HuH-7.5 (cell line): Measurements from ENCODE around the gene ITFG1.
"Not testable (repeated sequence)": the region's sequence is repeated elsewhere in the genome, so short reads cannot be mapped to it uniquely, and the experiment has no call there.

Experiments
- DNase-seq: peaks from one replicate; pipeline ENCODE4 v3.0.0; 2011; ENCODE audit warnings: low spot score

The ITFG1 gene

DNA sequence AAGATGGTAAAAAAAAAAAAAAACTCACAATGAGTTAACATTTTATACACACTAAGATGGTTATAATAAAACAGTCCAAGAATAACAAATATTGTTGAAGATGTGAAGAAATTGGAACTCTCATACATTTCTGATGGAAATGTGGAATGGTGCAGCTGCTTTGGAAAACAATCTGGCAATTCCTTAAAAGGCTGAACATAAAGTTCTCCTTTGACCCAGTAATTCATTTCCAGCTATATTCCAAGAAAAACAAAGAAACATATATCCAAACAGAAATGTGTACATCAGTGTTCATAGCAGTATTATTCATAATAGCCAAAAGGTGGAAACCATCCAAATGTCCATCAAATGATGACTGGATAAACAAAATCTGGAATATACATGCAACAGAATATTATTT is 219.8 kb downstream of the ITFG1 start:
- DNase-seq, result no peak

DNA sequence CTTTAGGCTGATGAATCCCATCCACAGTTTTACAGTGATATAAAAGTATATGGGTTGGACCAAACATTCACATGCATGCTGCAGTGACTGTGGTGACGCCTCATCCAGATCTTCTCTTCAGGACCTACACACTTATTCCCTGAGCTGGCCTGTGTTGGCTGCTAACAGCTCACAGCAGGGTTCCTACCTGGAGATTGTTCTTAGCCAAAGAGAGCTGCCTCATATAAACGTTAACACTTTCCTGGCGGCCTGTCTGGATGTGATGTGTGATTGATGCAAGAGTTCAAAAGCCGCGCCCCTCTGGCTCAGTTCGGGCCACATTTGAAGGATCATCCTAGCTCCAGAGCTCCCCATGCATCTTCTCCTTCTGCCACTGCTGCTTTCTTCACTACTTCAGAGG is 224.1 kb downstream of the ITFG1 start:
- no peak for DNase-seq

DNA sequence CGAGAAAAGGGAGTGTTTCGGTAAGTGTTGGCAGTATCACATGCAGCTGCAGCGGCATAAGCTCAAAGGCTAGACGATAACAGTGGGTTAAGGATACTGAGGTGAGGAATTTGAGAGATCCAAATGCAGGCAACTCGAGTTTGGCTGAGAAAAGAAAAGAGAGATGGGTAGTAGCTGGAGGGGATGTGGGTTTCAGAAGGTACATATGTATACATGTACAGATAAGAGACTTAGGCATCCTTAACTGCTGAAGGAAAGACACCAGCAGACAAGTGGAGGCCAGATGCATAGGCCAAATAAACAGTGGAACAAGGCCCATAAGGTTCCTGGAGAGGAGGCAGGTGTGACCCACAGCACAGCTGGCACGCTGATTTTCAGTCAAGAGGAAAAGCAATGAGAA is 230.6 kb downstream of the ITFG1 start:
- DNase-seq, result no peak

DNA sequence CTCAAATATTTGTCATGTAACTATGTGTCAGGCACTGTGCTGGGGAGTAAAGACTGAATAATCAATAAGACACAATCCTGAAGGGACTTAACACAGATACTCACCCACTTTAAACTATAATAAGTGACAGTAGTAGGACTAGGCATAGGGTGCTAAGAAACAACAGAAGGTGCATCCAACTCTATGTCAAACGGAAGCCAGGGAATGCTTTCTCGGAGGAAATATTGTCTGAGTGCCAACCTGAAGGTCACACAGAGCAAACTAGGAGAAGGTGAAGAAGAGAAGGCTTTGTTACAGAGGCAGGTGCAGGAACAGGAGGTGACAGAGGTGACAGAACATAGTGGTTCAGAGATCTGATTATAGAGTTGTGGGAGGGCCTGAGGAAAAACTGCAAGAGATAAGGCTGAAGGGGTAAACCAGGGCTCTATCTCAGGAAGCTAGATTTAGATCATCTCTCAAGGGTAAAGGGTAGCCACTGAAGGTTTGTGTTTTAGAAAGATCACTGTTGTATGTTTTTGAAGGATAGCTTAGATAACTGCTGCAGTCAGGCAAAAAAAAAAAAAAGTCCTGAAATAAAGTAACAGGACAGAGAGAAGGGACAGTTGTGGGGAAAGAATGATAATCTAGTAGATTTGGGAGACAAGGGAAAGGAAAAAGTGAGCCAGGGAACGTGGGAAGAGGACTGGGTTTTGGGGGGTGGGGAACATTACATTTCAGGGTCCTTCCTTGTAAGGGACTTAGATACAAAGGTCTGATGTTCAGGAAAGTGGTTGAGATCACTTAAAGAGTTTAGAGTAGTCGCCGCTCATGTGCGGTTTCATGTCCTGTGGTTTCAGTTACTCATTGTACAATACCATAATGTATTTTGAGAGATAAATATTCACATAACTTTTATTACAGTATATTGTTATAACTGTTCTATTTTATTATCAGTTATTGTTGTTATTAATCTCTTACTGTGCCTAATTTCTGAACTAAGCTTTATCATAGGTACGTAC is 231.5 kb downstream of the ITFG1 start:
- DNase-seq, result no peak

DNA sequence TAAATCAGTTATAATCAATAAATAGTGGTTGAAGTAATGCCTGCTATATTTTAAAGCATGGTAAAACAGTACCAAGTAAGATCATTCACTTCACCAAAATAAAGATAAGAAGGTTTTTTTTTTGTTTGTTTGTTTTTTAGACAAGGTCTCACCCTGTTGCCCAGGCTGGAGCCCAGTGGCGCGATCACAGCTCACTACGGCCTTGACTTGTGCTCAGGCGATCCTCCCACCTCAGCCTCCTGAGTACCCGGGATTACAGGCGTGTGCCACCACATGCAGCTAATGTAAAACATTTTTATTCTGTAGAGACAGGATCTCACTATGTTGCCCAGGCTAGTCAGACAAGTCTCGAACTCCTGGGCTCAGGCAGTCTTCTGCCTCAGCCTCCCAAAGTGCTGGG is 232.6 kb downstream of the ITFG1 start:
- DNase-seq, result no peak

DNA sequence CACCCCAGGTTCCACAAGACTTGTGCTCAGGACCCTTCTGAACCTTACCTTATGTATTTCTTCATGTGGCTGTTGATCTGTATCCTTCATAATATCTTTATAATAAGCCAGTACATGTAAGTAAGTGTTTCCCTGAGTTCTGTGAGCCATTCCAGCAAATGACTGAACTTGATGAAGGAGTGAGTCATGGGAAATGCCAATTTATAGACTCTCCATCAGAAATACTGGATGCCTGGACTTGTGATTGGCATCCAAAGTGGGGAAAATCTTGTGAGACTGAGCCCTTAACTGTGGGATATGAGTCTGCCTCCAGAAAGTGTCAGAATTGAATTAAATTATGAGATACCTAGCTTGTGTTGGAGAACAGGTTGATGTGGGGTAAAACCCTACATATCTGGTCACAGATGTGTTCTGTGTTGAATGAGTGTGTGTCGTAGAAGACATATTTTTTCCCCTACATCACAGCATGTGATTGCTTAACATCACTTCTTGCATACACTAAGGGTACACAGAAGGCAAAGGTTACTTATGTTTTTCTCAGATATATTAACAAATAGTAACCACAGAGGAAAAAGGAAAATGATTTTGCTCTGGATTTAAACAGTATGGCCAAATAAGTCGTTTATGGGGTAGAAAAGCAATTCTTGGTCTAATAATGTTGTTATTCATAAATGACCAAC is 247.0 kb downstream of the ITFG1 start:
- DNase-seq, result no peak

DNA sequence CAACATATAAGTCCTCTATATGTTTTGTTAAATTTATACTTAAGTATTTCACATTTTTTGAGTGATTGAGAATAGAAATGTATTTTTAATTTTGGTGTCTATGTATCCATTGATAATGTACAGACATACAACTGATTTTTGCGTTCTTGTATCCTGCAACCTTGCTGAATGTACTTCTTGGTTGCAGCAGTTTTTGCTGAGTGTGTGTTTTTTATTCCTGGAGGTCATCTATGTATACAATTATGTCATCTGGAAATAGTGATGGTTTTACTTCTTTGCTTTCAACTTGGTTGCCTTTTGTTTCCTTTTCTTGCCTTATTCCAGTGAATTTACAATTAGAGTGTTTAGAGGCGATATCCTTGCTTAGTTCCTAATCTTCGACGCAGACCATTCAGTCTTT is 249.6 kb downstream of the ITFG1 start:
- no peak for DNase-seq

DNA sequence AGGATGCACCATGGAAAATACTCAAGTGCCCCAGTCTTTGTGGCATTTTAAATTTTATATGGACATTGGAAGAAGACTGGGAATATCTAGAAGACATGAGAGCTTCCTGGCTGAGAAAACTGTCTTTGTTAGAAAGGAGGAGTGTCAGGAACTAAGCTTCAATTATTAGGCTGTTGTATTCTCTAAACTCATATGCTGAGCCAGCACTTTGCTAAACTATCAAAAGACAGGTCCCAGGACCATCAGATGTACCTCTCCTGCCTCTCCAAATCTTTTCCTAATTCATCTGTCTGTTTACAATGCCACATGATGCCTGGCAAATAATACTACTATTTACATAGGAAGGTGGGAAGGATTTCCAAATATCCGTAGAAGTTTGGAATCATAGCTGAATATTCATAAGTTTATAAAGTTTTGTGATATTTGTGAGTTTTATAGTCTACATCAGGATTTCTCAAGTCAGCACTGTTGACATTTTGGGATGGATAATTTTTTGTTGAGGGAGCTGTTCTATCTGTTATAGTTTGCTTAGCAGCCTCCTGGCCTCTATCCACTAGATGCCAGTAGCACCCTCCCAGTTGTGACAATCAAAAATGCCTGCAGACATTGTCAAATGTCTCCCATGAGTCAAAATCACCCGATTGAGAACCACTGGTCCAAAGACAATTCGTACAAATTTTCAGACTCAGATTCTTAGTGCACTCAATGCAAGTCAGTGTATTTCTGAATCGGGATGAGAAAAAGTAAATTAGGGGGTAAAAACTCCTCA is 255.9 kb downstream of the ITFG1 start:
- DNase-seq, result no peak

DNA sequence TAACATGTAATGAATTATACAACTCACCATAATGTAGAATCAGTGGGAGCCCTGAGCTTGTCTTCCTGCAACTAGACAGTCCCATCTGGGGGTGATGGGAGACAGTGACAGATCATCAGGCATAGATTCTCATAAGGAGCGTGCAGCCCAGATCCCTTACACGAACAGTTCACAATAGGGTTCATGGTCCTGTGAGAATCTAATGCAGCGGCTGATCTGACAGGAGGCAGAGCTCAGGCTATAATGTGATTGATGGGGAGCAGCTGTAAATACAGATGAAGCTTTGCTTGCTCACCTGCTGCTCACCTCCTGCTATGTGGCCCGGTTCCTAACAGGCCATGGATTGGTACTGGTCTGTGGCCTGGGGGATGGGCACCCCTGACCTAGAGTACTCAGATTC is 257.4 kb downstream of the ITFG1 start:
- not testable (repeated sequence) for DNase-seq

DNA sequence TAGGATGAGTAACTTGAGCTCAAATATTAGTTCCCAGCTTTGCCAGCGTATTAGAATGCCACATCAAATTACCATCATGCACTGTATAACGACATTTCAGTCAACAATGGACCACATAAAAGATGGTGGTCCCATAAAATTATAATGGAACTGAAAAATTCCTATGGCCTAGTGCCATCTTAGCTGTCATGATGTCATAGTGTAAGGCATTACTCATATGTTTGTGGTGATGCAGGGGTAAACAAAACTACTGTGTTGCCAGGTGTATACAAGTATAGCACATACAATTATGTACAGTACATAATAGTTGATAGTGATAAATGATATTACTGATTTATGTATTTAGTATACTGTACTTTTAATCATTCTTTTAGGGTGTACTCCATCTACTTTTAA is 262.7 kb downstream of the ITFG1 start:
- DNase-seq, result no peak

DNA sequence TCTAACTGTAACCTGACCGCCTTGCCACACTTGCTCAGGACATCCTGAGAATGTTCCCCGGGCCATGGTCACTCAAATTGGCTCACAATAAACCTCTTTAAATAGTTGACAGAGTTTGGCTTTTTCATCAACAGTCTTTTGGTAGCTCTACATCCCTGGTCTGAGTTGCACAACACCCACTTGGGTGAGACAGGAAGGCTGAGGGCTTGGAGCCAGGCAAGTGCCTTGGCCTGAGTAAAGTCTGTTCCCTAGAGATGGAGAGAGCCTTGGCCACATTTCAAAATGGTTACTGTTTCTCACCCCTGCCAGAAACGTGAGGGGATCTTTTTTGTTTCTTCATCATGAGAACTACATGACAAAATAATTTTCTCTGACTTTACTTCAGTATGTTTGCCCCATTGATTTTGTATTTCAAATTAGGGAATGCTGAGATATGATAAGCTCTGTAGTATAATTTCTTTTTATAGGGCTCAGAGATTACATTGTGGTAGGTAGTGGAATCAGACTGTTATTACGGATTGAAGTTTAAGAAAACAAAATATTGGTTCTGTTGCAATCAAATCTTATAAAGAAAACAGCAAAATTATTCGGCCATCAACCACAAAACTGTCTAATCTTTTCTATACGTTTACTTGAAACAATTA is 263.2 kb downstream of the ITFG1 start:
- DNase-seq, result no peak

DNA sequence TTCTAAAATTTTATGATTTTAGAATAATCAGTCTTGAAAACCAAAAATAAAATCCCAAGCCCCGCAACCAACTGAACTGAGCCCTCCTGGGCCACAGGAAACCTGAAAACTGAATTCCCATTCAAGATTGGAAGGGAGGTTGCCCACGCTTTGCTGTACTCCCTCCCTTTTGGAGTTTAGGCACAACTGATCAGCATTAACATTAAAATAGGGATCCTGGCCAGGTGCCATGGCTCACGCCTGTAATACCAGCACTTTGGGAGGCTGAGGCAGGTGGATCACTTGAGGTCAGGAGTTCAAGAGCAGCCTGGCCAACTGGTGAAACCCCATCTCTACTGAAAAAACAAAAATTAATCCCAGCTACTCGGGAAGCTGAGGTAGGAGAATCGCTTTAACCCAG is 264.4 kb downstream of the ITFG1 start:
- no peak for DNase-seq

DNA sequence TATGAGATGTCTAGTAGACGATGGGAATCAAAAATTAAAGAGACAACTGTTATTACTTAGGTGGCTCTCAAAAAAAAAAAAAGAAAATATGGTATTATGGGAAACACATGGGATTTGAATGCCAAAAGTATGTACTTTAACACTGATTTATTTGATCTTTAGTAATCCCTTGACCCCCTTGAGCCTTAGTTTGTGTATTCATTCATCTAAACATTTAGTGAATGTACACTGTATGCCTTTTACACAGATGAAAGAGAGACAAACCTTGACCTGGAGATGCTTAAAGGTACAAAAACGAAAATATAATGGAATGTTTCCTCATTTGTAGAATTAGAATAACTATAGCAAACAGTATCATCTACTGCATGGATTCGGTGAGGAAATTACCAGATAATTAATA is 278.5 kb downstream of the ITFG1 start:
- DNase-seq, result no peak

DNA sequence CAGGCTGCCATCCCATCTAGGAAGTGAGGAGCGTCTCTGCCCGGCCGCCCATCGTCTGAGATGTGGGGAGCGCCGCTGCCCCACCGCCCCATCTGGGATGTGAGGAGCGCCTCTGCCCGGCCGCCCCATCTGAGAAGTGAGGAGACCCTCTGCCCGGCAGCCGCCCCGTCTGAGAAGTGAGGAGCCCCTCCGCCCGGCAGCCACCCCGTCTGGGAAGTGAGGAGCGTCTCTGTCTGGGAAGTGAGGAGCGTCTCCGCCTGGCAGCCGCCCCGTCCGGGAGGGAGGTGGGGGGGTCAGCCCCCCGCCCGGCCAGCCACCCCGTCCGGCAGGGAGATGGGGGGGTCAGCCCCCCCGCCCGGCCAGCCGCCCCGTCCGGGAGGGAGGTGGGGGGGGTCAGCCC is 279.8 kb downstream of the ITFG1 start:
- not testable (repeated sequence) for DNase-seq

DNA sequence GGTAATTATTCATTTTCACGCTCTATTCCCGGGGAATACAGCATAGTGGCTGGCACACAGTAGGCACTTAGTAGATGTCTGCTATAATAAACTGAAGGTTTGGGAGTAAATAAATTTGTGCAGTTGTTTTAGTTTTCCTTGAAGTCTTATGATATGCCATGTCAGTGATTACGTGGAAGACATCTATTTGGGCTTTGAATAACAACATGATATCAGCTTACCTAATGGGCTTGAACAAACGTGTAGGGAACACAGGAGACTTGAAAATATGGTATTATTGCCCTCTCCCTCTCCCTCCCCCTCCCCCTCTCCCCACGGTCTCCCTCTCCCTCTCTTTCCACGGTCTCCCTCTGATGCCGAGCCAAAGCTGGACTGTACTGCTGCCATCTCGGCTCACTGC is 280.8 kb downstream of the ITFG1 start:
- DNase-seq, result no peak

DNA sequence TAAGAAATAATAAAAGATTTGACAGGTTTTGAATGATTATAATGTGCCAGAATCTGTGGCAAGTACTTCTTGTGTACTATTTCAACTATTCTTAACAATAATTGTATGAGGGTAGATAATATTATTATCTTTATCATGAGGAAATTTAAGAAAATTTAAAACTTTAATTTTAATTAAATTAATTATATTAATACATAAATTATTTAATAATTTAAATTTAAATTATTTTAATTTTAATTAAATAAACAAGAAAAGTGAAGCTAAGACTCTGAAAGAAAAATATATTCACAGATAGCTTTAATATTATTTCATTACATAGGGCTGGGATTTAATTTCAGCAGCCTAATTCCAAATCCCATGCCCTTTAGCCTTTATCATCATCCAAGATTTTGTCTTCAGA is 285.7 kb downstream of the ITFG1 start:
- no peak for DNase-seq

DNA sequence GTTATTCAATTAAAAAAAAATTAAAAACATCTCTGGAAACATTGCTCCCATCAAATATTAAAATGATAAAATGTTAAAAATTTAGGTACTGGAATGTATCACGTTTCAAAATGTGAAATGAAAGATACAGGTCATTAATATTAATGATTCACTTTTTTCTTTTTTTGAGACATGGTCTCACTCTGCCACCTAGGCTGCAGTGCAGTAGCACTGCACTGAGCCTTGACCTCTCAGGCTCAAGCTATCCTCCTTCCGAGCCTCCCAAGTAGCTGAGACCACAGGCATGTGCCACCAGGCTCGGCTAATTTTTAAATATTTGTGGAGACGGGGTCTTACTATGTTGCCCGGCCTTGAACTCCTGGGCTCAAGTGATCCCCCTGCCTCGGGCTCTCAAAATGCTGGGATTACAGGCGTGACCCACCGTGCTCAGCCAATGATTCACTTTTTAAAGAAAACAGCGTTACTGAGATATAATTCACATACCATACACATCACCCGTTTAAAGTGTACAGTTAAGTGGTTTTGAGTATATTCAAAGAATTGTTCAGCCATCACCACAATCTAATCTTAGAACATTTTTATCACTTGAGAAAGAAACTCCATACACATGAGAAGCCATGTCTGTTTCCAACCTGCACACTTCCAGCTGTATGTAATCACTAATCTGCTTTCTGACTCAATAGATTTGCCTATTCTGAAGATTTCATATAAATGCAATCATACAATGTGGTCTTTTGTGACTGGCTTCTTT is 298.0 kb downstream of the ITFG1 start:
- DNase-seq, result no peak

DNA sequence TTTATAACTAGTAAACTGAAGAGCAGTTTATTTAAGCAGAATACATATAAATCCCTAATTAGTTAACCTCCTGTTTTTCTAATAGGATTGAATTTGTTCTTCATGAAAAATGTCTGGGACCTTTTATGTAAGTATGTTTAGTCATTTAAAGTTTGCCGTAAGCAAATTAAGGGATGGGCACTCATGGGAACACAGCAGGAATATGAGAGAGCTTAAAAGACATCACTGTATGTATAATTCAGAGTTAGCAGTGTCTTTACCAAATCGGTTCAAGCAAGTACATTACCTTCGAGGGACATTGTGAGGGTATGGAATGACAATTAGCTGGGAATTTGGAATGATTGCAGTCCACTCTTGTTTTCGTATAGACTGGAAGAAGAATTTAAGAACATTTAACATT is 299.4 kb downstream of the ITFG1 start:
- DNase-seq, result no peak

DNA sequence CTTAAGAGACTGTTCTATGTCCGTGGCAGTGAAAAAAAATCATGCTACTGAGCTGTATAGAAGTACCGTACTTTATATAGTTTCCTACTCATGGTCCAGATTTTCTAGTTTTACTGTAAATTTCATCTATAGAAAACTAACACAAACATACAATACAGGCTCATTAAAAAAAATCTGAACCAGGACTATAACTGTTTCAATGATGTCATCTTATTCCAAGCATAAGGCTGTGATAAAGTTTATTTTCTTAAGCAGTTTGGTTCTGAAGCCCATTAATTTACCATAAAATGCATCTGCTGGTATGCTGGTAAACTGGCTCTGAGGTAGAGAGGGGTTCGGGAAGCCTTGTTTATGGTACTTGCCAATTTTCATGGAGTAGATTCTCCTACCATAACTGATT is 300.4 kb downstream of the ITFG1 start:
- no peak for DNase-seq

DNA sequence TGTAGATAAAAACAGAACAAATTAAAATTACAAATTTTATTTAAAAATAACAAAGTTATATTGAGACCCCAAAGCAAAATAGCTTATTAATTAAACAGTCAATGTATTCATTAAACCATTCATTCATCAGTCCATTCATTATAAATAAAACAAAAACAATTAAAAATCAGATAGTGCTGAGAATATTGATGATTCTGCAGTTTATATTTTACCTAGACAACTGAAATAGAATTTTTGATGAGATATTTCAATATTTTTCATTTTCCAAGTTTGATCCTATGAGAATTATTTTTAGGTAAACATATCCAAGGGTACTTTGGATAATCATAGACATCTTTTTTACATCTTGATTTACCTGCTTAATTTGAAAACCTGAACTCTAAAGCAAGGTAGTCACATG is 301.9 kb downstream of the ITFG1 start:
- no peak for DNase-seq

DNA sequence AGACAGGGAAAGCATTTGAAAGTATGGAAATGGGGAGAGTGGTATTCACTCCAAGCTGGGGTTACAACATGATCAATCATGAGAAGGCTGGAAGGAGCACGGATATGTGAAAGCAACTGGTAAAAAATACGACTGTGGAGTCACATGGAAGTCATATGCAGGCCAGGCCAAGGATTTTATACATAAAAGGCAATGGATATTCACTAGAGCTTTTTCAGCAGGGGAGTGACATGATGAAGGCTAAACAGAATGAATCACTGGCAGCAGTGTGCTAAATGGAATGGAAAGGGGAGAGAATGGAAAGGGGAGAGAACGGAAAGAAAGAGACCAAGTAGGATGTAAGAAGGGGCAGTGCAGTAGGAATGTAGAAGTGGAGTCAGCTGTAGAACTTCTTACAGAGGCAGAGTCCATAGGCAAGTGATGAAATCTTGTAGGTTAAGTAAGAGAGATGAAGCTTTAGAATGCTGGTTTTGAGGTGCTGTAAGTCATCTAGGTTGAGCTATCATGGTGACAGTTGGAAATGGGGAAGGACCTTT is 304.1 kb downstream of the ITFG1 start:
- no peak for DNase-seq
